ENCODE results near the gene QPCT. TPM values are rescaled to one million over a fixed set of nuclear protein-coding genes. Genes with fewer than 3 reads are reported as not detected.

The QPCT gene
- total and polyA plus RNA-seq, 7 donors = 0.36 to 10.6 (median 2.5) TPM

GRCh38 chr2:37319754-37320609, 24.4 kb upstream of the QPCT start:
- Histone ChIP-seq H3K4me3 (no peak overlapping the region), H3K4me1 (peaks cover 52% of the 10 kb centered on the region), H3K27ac (no peak overlapping the region), H3K9me3 (no peaks in the 10 kb centered on the region), H3K36me3 (ENCODE audit: insufficient read depth in 1 of 2, low read depth in 1 of 2) (no peaks in the 10 kb centered on the region), H3K27me3 (ENCODE audit: insufficient read depth in 3 of 3, low read length in 2 of 3) (no peaks in the 10 kb centered on the region)
- WGBS, 3 donors = 88 to 95% (median 91%) methylated on average over 12 of the region's 12 CpGs
- ATAC-seq (no peak), DNase-seq (no peak)
- intact Hi-C loops (cut with DNase I) = no loop called here
- TF ChIP-seq, protein P1, sequence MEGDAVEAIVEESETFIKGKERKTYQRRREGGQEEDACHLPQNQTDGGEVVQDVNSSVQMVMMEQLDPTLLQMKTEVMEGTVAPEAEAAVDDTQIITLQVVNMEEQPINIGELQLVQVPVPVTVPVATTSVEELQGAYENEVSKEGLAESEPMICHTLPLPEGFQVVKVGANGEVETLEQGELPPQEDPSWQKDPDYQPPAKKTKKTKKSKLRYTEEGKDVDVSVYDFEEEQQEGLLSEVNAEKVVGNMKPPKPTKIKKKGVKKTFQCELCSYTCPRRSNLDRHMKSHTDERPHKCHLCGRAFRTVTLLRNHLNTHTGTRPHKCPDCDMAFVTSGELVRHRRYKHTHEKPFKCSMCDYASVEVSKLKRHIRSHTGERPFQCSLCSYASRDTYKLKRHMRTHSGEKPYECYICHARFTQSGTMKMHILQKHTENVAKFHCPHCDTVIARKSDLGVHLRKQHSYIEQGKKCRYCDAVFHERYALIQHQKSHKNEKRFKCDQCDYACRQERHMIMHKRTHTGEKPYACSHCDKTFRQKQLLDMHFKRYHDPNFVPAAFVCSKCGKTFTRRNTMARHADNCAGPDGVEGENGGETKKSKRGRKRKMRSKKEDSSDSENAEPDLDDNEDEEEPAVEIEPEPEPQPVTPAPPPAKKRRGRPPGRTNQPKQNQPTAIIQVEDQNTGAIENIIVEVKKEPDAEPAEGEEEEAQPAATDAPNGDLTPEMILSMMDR (IDR thresholded peaks at IDR 0.05) = no peak

- Histone ChIP-seq H3K36me3 (ENCODE audit: insufficient read depth in 1 of 2, low read depth in 1 of 2) (no peaks in the 10 kb centered on the region), H3K27me3 (ENCODE audit: insufficient read depth in 3 of 3, low read length in 2 of 3) (no peaks in the 10 kb centered on the region), H3K27ac (no peak overlapping the region), H3K4me1 (peaks cover 46% of the 10 kb centered on the region), H3K9me3 (no peaks in the 10 kb centered on the region), H3K4me3 (peak overlapping the region; percentile 94)
- intact Hi-C loops (cut with DNase I) = no loop called here
- ATAC-seq (no peak), DNase-seq (no peak)
- TF ChIP-seq, protein P1 (IDR thresholded peaks at IDR 0.05) = no peak
- 69 to 87% (median 69%) methylated on average over 4 of the region's 4 CpGs for WGBS, 3 donors
These were observed 23.3 kb upstream of the QPCT start for GRCh38 chr2:37321029-37321682.

DNA sequence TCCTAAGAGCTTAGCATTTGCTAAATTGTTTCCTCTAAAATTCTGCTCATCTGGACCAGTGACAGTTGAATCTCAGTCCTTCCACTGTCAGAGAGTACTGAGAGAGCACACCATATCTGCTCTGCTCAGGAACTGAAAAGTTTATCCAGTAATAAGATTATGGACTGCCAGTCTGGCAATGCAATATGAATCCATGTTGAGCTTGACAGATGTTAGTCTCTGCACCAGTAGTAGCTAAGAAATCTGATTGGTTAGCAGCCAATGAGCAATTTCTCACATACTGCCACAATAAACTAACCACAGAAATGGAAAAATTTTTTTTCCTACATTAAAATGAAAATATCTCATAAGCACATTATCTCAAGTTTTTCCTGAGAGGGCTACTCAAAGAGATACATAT, 22.1 kb upstream of the QPCT start:
- H3K36me3 ChIP-seq (ENCODE audit: insufficient read depth in 1 of 2, low read depth in 1 of 2) = no peaks in the 10 kb centered on the region
- intact Hi-C loops (cut with DNase I) = no loop called here
- peak overlapping the region; percentile 94 for H3K27ac ChIP-seq
- H3K4me1 ChIP-seq = peaks cover 41% of the 10 kb centered on the region
- H3K27me3 ChIP-seq (ENCODE audit: insufficient read depth in 3 of 3, low read length in 2 of 3) = no peaks in the 10 kb centered on the region
- H3K9me3 ChIP-seq = no peaks in the 10 kb centered on the region
- peak overlapping the region; percentile 94 for H3K4me3 ChIP-seq
- TF ChIP-seq, protein P1 (IDR thresholded peaks at IDR 0.05) = no peak
- ATAC-seq (no peak), DNase-seq (no peak)

GRCh38 chr2:37323176-37323780, 21.2 kb upstream of the QPCT start:
- Histone ChIP-seq H3K36me3 (ENCODE audit: insufficient read depth in 1 of 2, low read depth in 1 of 2) (no peaks in the 10 kb centered on the region), H3K4me1 (peaks cover 33% of the 10 kb centered on the region), H3K27ac (peak overlapping the region; percentile 94), H3K9me3 (no peaks in the 10 kb centered on the region), H3K27me3 (ENCODE audit: insufficient read depth in 3 of 3, low read length in 2 of 3) (no peaks in the 10 kb centered on the region), H3K4me3 (peak overlapping the region; percentile 94)
- 4 to 17% (median 6%) methylated on average over 13 of the region's 13 CpGs for WGBS, 3 donors
- TF ChIP-seq, protein P1 (IDR thresholded peaks at IDR 0.05) = no peak
- DNase-seq (no peak), ATAC-seq (peak in 2 of 4 donors; percentile 25 to 26)
- intact Hi-C loops (cut with DNase I) = no loop called here

All from psoas muscle (tissue), 8 donors.